HG03439 (cell line): ENCODE results near the gene RERG.

Experiments
- ATAC-seq: cut with Tn5 transposase; IDR thresholded peaks from one replicate; pipeline ENCODE4 v1.9.1; 2021; ENCODE audit warnings: mild to moderate bottlenecking, moderate library complexity; ENCODE audit not compliant: unreplicated experiment

The RERG gene

DNA sequence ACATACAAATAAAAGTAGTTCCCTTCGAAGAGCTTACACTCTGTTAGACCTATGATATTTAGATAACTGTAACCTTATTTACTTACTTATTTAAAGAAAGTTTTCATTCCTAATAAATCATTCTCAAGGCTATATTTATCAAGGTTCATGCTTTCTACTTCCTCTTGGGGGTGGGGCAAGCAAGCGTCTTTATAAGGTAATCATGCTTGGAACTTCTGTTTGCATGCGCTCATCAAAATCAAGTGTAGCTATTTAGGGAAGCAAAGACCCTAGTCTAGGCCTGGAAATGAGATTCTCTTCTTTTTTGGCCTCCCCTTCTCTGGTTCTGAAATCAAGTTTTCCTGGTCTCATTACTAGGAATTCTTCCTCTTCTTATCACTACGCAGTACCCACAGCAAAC, 766 bp downstream of the RERG start:
- no peak for ATAC-seq

DNA sequence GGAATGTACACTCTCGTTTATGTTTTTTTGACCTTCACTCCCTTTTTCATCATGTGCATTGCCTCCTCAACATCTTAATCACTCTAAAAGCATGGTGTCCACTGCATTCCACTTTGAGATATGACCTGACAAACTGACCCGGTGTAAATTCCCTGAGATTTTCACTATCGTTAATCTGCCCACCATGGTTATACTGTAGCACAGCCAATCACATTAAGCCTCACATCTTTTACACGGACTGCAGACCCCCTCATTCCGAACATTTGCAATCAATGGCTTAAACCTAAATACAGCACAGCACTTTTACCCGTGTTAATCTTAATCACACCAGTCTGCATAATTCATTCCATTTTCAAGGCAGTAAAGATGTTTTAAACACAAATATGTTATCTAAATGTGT, 2.4 kb downstream of the RERG start:
- no peak for ATAC-seq

DNA sequence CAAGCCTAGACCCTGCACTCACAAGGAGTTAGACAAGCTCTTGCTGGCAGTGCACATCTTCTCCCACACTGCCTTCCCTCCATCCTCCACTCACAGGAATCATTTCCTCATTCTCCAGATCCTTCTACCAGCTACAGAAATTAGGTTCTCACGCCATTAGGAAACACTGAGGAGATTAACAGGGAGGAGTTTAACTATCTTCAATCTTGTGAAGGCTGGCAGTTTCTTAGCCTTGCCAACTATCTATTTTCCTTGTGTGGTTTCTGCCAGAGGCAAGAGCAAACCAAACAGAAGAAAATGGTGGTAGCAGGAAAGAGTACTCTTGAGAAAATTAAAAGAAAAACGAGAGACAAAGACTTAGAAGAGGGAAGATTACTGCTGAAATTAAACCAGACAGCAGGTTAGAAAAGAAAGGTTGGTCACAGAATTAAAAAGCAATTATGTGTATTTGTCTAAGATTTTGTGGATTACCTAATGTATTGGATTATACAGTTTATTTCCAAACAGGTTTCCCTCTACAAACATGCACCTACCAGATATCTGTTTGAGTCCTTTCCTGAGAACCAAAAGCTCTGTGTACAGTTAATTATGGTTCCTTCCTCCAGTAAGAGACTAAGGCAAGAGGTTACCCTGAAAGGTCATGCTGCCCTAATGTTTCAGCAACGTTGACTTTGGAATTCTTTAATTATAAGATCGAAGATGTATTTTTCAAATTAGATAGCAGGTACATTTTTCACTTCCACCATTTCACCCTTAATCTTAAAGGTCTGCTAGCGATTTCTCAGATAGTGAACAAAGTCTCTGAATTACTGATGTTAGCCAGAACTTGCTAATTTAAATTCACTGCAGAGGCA, 5.0 kb downstream of the RERG start:
- ATAC-seq = no peak

DNA sequence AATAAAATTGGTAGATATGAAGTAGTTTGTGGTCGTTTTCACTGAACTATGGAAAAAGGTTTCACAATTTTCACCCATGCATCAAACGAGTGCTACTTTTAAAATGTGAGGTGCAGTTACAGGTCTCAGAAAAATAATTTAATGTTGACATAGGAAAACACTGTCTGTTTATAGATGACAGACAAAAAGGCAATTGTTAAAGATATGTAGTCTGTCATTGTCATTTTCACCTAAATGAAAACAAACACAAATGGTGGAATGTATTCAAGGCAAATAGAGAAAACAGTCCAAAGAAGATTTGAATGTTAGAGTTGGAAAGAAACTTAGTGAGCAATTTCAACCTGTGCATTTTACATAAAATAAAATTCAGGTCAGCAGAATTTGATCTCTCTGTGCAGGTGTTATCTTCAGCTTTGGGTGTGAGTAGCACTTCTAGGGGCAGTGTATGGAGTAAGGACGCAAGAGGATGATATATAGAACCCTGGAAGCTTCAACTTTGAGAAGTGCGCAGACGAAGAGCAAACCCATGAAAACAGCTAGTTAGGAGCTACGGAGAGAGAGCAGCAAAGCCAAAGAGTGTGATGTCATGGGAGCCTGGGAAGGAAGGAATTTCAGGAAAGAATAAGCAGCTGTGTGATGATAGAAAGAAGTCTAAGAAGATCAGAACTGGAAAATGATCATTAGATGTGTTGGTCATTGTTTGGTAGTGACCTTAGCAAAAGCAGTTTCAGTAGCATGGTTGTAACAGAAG, 6.2 kb downstream of the RERG start:
- ATAC-seq = no peak

DNA sequence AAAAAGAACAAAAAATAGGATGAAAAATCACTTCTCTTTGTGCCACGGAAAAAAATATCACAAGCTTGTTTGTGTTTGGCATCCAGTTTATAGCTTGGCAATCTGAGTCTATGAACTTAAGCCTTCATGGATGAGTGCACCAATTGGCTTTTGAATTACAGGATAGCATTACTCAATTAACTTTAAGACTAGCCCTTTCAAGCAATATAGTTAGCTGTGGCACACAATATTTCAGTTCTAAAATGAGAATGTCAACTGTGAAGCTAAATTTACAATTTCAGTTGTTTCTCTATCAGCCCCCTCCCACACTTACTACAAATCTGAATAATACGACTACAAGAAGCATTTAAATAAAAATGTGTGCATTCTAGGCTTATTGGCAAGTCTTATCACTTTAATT, 8.3 kb downstream of the RERG start:
- no peak for ATAC-seq

DNA sequence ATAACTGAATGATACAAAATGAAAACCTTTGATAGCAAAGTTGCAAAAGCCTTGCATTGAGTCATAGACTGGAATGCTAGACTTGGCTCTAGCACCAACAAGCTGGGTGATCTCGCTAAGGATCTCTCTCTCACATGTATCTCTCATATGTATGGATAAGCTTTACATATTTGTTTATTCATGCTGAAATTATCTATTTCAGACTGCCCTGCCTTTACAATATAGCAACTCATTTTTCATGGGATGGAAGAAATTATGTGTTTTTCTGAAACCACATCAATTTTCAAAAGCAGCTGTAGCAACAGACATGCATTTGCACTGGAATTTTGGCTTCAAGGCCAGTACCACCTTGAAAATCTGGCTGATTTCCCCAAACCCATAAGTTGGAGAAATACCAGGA, 11.4 kb downstream of the RERG start:
- ATAC-seq = no peak

DNA sequence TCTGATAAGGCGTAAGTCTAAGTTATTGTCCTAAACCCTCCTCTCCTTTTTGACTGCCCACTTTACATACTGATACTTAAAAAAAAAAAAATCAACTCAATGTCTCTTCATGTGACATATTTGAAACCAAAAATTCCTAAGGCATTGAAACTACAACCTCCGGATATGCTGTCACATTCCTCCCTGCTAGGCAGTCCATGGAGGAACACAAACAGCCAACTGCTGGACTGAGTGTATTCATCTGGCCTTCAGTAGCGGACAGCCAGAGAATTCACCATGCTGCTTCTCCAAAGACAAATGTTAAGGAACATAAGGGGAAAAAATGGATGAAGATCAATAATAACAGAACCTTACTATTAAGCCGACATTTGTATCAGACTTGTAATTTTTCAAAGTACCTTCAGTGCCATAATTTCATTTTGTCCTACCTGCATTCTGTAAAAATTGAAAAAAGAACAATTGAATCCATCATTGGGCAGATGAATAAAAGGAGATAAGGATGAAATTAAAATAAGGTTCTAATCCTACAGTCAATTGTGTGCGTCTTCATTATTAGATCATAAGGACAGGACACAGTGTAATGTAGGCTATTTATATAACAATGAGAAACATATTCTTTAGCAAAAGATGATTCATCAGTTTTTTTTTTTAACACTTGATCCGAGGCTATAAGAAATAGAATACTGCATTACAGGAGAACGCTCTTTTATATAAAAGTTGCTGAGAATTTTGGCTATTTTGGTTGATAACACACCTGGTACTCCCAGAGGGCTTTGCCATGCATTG, 12.2 kb downstream of the RERG start:
- no peak for ATAC-seq

DNA sequence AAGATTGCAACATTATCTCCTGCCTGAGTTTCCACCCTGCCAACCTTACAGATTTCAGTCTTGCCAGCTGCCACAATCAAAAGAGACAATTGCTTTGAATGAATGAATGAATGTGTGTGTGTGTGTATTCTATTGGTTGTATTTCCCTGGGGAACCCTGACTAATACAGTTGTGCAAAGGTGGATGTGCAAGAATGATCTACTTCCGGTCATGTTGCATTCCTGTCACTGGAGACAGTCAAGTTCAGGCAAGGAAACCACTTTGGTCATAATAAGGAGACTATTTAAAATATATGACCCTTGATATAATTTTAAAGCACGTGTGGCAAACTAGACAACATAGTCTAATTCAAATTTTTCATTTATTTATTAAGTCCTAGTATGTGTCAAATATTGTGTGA, 13.1 kb downstream of the RERG start:
- no peak for ATAC-seq

DNA sequence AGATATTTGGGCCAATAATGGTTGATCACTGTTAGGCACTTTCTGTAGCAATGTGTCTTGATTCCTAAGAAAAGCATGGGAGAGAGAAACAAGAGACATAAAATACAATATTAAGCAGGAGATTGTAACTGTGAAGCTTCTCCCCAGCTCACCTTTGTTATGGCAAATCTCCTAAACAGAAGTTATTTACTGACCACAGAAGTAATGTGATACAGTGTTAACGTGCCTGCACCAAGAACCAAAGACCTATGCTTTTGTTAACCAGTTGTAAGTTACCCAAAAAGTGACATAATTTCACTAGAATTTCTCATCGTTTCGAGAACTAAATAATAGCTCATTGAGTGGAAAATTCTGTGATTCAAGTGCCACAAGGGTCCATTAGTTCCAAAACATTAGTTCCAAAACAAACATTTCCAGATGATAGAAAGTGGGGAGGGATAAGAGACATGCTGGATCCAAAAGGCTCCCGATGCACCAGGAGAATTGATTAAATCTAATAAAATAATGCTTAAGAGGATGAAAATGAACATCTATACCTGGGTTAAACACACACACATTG, 14.3 kb downstream of the RERG start:
- ATAC-seq = no peak

DNA sequence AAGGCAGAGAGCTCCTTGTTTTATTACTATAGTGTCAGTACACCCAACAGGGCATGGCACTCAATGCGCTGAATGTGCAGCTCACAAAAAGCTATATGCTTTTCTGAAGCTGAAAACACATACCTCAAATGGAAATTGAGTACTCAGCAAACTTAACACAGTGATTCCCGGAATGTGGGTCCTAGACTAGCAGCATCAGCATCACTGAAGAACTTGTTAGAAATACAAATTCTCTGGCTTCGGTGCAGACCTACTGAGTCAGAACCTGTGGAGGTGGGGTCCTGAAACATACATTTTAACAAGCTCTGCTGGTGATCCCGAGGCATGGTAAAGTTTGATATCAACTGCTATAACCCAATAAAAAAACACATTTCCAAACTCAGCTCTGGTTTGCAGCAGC, 14.9 kb downstream of the RERG start:
- no peak for ATAC-seq

DNA sequence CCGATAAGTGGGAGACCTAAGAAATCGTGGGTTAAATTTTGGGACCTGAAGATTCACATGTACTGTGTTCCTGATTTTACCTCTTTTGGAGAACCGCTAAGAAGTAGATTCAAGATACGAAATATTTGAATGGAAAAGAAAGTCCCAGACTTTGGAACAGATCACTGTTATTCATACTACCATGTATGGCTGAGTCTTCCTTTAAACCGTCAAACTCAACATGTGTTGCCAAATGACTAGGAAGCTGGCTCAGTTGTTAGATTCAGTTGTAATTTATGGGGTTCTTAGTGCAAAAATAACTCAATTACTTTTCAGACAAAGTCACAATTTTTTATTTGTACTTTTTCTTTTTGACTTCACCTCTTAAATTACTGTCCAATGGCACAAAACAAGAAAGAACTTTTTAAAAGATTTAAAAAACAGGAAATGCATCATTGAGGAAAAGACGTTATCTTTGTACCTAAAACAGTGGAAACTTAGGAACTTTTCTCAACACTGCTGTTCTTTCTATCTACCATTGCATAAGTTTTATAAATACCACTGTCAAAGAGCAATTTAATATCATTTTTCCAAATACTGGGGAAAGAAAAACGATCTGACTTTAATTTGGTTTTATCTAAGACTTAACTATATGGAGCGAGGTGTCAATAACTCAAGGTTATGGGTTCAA, 15.7 kb downstream of the RERG start:
- no peak for ATAC-seq

DNA sequence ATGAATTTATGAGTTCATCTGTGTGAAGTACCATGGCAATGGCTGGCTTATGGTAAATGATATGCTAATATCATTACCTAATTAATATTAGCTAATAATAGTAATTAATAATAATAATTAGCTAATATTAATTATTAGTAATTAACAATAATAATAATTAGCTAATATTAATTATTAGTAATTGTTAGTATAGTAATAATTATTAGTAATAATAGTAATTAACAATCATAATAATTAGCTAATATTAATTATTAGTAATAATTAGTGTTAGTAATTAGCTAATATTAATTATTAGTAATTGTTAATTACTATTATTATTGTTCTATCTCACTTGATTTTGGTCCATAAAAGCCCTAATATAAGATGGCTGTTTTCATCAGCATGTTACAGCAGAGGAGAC, 19.8 kb downstream of the RERG start:
- no peak for ATAC-seq

DNA sequence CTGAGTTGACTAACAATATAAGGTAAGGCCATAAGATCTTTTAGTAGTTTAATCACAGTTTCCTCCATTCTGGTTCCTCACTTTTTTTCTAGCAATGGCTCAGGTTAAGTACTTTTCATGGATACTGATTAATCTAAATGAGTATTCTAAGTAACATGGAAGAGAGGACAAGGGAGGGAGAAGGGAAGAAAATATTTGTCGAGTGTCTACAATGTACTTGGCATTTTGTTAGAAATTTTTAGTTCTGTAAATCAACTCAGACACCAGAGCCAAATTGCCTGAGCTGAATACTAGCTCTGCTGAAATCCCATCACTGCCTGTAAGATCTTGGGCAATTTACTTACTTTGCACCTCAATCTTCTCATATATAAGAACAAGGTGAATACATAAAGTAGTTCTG, 20.2 kb downstream of the RERG start:
- ATAC-seq = no peak

DNA sequence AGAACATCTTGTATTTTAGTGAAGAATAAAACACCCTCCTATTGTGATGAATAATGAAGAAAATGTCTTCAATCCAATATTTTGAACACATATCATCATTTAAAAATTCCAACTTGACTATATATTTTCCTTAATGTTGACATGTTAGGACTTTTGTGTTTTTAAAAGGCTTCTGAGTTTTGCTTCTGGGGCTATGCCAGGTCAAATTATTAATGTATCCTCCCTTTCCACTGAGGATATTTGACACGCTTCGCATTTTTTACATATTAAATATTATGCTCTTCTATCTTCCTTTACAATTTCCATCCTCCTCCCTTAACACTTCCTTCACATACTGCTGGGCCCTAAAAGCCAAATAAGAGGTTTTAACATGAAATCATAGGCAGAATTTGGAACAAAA, 20.6 kb downstream of the RERG start:
- no peak for ATAC-seq

DNA sequence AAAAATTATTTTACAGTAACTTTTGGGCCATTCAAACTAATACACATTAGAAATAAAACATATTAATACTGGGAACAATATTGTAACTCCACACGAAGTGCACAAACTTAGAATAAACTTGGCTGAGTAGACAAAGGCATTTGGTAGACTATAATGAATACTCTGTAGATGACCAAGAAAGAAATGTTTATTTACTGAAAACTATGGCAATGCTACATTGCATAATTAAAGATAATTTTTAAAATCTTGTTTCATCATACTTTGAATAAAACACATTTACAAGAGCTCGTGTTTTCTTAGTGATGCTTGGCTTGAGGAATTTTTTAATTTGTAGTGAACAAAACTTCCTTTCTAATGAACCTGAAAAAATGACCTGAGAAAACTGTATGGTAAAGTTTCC, 21.3 kb downstream of the RERG start:
- no peak for ATAC-seq

DNA sequence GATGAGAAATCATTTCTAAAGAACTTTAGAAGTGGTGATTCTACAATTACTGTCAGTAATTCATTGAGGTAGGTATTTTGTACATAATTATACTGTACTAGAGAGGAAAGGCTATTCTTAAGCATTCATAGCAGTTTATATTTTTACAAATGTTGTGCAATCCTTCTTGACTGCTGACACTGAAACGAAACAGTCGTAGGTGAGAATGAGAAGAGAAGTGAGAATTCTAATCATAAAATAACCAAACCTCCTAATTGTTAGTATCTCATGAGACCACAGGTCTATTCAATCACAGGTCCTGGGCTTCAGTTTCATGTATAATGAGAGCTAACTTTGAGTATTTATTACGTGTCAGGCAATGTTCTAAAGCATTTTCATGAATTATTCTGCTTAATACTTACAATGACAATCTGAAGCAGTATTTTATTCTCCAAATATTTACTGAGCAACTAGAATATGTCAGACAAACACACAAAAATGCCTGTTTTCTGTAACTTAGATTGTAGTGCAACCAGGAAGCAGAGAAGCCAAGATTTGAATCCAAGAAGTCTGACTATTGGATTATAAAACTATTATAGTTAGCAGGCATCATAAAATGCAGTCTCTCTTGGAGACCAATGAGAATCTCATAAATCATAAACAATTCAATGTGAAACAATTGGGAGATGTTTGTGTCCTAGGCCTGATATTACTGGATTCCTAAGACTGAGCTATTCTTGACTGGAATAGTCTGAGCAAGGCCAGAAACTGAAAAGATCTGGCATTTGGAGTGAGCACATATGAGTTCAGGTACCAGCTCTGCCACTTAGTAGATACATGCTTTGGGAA, 24.3 kb downstream of the RERG start:
- peak; percentile 74 for ATAC-seq

DNA sequence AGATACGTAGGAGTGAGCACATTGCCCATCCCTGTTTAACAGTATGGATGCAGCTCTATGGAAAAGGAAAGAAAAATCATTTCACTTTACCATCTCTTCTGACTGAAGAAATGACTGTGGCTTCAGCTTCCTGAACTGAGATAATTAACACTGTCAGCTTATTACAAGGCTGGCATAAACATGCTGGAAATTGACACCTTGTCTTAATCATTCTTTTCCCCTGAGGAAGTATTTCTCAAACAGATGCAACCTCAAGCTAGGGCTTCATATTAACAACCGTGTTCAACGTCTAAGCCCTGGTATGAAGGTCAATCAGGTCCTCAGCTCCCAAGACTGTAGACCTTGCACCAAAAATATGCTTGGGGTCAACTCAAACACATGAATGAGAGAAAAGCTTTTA, 25.0 kb downstream of the RERG start:
- peak; percentile 36 for ATAC-seq

DNA sequence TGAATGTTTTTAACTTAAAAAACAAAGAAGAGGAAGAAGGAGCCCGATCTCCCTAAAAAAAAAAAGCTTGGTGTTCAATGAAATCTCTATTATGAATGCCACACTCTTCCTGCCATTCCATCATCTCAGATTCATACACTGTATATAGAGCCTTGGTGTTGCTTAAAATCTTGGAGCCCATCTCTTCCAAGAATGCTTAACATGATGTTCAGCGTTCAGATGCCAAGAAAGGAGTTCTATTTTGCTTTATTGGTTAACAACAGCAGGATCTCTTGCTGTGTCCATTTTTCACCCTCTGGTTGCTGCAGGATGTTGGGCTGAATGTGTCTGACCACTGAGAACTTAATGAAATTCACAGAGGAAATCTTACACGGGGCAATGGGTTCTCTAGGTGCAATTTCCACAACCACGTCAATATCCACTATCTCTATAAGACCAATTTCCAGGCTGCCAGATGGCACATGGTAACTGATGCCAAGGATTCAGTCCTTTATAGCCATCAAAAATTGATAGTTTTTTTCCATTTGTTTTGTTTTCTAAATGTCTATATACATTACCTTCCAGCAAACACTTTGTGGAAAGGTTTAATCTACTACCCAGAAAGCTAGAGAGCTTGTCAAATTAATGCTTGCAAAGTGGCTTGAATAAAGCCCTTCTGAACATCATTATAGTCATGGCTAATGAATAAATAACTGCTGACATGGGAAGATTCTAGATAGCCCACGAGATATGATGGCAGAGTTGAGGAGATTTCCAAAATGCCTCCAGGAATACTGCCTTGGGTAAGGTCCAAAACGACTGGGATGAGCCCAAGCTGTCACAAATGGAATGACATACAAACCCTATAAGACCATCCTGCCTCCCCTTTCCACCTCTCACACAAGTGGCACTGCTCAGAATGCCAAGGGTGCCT, 26.5 kb downstream of the RERG start:
- no peak for ATAC-seq

DNA sequence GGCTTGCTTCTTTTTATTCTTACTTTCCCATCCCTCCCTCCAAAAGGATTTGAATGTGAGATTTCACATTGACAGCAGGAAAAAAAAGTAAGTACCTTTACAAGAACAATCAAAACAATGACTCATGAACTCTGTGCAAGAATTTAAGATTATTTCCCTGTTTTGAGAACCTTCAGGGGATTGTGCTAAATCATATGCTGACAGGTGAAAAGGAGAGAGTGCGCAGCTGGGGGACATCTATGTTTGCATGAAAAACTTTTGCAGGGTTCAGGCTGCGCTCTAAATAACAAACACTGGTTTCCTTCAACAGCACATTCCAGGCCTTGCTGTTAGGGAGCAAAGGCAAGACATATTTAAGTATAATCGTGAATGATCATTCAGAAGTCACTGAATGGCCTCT, 27.3 kb downstream of the RERG start:
- no peak for ATAC-seq
